Stimulated activated CD8-positive, alpha-beta memory T cell treated with anti-CD3 and anti-CD28 coated beads, Interleukin-7, amount 100 ng/mL, for 48 hours (primary cell): ENCODE results near the gene EPM2A.
"Not testable (repeated sequence)": the region's sequence is repeated elsewhere in the genome, so short reads cannot be mapped to it uniquely, and the experiment has no call there.

Source experiments
- DNase-seq, 2 donors: peaks; one replicate each; pipeline ENCODE4 v3.0.0-alpha.2; 2020; ENCODE audit warnings: low read depth in 1 of 2; ENCODE audit errors: extremely low read depth in 1 of 2

The EPM2A gene

DNA sequence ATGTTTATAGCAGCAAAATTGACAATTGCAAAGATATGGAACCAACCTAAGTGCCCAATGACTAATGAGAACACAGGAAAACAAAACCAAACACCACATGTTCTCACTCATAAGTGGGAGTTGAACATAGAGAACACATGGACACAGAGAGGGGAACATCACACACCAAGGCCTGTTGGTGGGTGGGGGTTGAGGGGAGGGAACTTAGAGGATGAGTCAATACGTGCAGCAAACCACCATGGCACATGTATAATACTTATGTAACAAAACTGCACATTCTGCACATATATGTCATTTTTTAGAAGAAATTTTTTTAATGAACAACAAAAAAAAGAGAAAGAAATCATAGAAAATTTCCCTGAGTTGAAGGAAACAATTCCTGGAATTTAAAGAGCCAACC, 3.9 kb downstream of the EPM2A start:
- DNase-seq = peak in 1 of 2 donors; percentile 10

DNA sequence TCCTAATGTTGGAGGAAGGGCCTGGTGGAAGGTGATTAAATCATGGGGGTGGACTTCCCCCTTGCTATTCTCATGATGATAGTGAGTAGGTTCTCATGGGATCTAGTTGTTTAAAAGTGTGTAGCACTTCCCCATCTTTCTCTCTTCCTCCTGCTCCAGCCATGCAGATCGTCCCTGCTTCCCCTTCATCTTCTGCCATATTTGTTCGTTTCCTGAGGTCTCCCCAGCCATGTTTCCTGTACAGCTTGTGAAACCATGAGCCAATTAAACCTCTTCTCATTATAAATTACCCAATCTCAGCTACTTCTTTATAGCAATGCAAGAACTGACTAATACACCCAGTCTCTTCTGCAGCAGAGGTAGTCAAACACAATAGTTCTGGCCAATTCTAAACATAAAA, 5.4 kb downstream of the EPM2A start:
- no peak for DNase-seq

DNA sequence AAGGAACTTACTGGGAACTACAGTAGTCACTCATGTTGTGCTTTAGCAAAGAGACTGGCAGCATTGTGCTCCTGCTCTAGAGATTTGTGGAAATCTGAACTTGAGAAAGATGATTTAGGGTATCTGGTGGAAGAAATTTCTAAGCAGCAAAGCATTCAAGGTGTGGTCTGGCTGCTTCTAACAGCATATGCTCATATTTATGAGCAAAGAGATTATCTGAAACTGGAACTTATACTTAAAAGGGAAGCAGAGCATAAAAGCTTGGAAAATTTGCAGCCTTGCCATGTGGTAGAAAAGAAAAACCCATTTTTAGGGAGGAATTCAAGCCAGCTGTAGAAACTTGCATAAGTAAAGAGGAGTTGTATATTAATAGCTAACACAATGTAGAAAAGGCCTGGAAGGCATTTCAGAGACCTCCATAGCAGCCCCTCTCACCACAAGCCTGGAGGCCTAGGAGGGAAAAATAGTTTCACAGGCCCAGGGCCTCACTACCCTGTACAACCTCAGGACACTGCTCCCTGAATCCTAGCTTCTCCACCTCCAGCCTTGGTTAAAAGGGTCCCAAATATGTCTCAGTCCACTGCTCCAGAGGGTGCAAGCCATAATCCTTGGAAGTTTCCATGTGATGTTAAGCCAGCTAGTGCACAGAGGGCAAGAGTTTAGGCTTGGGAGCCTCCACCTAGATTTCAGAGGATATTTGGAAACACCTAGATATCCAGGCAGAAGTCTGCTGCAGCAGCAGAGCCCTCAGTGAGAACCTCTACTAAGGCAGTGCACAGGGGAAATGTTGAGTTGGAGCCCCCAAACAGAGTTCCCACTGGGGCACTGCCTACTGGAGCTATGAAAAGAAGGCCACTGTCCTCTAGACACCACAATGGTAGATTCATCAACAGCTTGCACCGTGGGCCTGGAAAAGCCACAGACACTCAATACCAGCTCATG, 6.6 kb downstream of the EPM2A start:
- no peak for DNase-seq

DNA sequence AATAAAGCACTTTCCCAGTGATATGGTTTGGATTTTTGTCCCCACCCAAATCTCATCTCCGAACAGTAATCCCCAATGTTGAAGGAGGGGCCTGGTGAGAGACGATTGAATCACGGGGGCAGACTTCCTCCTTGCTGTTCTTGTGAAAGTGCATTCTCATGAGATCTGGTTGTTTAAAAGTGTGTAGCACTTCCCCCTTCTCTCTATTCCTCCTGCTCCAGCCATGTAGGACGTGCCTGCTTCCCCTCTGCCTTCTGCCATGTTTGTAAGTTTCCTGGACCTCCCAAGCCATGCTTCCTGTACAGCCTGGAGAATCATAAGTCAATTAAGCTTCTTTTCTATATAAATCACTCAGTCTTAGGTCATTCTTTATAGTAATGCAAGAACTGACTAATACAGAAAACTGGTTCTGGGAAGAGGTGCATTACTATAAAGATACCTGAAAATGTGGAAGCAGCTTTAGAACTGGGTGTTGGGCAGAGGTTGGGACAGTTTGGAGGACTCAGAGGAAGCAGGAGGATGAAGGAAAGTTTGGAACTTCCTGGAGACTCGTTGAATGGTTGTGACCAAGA, 7.4 kb downstream of the EPM2A start:
- no peak for DNase-seq

DNA sequence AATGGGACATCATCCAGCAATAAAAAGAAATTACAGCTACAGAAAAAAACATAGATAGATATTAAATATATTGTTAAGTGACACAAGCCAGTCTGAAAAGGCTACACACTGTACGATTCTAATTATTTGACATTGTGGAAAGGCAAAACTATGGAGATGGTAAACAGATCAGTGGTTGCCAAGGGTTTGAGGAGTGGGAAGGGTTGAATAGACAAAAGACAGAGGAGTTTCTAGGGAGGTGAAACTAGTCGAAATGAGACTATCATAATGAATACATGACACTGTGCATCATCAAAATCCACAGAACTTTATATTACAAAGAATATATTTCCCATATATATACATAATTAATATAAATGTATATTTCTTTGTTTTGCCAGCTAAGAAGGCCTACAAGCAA, 9.8 kb downstream of the EPM2A start:
- DNase-seq = no peak

DNA sequence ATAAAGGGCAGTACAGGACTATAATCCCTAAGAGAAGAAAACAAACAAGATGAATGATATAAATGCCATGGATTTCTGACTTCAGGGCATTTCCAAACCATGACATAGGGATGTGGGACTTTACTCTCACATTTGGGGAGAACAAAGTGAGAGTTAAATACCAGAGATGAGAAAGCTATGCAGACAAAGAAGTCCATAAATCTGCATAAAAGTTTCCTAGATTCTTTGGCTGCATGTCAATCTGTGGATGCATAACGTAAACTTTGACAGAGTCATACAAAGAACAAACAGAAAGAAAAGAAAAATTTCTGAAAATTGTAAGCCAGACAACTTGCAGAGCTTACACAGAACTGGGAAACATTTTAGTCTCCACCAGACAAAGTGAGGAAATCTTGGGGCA, 11.7 kb downstream of the EPM2A start:
- no peak for DNase-seq

DNA sequence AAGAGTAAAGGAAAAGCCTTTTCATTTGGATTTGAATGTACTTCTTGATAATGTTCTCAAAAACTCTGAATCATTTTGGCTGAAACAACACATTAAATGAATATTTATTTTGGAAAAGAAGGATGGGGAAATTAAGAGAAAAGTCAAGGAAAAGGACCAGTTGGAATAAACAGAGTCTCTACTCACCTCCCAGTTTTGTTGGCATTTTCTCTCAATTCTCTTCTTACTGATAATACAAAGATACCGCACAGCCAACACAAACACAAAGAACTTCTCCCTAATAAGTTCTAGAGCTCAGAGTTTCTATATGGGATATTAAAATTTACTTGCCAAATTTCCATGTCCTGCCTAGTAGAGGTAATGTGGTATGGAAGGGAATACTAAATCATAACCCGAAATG, 13.1 kb downstream of the EPM2A start:
- DNase-seq = no peak

DNA sequence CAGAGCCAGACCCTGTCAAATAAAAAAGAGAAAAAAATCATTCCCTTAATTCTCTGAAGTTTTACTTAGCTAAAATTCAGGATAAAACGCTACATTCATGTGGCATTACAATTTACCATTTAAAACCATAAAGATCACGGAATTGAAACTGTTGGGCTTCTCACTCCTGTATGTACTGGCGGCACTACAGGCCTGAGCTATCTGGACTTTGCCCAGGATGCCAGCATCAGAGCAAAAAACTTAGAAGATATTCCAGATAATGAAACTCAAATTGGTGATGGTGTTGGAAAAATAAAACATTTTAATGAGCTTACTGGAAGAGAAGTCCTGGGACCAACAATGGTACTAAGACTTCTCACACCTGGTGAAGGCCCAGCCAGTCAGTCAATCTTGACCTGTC, 14.2 kb downstream of the EPM2A start:
- no peak for DNase-seq

DNA sequence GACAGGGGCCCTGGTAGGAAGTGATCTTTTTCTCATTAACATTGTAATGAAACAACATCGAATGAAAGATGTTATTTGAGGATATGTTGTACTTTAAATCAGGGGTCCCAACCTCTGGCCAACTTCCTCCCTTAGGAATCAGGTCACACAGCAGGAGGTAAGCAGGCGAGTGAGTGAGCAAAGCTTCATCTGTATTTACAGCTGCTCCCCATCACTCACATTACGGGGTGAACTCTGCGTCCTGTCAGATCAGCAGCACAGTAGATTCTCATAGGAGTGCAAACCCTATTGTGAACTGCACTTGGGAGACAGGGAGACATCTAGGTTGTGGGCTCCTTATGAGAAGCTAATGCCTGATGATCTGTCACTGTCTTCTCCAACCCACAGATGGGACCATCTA, 19.9 kb downstream of the EPM2A start:
- DNase-seq = no peak

DNA sequence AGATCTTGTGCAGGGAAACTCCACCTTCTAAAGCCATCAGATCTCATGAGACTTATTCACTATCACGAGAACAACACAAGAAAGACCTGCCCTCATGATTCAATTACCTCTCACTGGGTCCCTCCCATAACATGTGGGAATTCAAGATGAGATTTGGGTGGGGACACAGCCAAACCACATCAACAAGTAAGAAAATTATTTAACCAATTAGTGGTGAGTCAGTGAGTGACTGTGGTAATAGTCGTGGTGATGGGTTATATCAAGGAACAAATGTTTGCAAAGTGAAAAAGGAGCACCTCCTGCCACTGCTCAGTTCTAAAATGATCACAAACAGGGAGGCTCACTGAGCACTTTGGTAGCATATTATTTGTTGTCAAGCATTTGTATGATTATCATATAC, 20.6 kb downstream of the EPM2A start:
- no peak for DNase-seq

DNA sequence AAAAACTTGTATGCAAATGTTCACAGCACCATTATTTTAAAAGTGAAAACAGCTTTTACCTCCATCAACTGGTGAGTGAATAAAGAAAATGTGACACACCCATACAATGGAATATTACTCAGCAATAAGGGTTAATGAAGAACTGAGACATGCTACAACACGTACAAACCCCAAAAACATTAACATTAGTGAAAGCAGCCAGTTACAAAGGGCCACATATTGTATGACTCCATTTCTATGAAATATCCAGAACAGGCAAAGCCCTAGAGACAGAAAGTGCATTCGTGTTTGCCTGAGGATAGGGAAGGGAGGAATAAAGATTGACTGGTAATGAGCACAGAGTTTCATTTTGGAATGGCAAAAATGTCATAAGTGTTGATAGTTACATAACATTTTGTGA, 21.5 kb downstream of the EPM2A start:
- no peak for DNase-seq

DNA sequence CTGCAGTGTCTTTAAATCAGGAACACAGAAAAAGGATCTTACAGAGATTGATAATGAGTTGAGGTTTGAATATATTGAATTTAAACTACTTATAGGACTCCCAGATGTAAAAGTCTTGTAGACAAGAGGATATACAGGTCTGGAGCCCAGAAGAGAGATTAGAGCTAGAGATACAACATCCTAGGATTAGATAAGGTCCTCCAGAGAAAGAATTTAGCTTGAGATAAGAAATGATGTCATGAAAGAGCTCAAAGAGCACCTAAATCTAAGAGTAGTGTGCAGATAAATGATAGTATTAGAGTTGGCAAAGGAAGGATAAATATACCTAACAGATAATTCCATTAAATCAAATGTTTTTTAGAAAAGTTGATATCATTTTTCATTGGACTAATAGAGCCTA, 23.9 kb downstream of the EPM2A start:
- no peak for DNase-seq

DNA sequence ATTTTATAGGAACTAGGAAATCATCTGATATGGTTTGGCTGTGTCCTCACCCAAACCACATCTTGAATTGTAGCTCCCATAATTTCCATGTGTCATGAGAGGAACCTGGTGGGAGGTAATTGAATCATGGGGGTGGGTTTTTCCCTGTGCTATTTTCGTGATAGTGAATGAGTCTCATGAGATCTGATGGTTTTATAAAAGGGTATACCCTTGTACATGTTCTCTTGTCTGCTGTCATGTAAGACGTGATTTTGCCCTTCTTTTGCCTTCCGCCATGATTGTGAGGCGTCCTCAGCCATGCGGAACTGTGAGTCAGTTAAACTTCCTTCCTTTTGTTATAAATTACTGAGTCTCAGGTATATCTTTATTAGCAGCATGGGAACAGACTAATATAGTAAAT, 27.9 kb downstream of the EPM2A start:
- DNase-seq = no peak

DNA sequence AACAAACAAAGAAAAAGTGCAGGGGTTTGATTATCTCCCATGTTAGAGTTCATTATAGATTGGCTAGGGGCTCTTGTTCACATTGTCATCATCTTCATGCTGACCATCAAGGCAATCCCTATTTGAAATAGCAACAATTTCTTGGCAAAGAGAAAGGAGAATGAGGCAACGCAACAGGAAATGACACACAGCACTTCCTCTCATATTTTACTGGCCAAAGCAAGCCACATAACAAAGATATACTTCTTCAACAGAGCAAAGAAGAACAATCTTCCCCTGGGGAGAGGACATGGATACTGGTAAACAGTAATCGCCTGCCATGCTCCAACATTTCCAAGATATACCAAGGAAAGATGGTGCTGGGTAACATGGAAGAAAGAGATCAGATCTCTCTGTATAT, 29.8 kb downstream of the EPM2A start:
- DNase-seq = no peak

DNA sequence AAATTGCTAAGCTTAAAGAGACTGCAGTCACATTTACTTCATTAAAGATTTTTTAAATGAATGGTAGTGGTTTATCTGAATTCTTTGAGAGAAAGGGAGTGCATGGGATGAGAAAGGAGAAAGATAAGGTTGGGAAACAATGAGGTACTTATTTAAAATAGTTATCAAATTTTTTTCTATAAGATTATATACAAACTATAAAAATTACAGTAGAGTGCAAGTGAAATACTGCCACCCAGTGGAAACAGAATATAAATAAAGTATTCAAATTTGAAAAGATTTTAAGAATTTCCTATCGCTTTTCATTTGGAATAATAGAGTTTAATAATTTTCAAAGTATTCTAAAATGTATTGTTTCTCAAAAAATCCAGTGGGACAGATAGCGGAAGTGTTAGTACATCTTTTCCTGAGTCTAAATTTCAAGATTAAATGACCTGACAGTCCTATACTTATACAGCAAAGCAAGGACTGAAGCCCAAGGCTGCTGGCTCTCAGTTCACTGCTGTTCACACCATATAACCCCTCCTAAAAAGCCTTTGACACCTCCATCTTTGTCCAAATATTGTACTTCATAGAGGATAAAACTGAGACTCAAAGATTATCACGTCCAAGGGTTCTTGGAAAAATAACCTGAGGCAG, 31.1 kb downstream of the EPM2A start:
- DNase-seq = no peak

DNA sequence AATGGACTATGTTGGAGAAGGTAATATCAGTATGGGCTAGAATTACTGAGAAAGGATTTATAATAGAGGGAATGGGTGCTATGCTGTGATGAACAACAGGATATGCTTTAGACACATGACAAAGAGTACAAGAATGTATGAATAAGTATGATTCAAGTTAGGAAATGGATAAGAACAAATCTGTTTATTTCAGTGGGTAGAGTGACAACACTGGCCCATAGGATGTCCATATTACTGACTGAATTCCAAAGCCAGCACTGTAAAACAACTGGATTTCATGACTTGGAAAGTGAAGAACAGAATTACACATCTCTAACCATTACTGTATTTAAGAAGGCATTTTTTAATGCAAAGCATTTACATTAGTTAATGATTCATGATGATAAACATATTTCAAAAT, 35.9 kb downstream of the EPM2A start:
- DNase-seq = no peak

DNA sequence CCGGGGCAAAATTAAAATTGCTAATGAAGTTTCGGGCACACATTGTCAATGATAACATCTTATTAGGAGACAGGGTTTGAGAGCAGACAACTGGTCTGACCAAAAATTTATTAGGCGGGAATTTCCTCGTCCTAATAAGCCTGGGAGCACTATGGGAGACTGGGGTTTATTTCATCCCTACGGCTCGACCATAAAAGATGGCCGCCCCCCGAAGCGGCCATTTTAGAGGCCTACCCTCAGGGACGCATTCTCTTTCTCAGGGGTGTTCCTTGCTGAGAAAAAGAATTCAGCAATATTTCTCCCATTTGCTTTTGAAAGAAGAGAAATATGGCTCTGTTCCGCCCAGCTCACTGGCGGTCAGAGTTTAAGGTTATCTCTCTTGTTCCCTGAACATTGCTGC, 37.9 kb downstream of the EPM2A start:
- DNase-seq = not testable (repeated sequence)

DNA sequence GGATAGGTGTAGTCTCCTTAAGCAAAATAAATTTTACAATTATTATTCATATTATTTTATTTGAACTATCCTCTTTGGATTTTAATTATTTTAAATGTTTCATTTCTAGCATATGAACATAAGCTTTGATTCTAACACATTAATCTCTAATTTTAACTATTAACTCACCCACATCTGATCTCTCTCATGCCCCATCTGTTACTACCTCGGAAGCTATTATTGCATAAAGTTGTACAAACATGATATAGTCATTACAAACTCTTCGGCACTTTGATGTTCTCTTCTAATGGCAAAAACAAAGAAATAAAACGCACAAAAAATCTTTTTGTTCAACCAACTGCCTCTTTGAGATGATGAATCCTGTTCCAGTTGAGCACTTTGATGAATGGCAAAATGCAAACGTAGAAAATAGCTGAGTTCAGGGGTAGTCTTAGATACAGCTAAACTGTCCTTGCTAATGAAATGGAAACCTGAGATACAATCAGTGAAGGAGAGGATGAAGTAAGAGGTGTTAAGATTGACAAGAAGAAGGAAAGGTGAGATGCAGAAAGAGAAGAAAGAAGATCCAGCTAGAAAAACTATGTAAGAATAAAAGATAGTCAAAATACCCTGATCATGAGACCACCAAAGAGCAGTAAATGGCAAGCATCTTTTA, 41.1 kb downstream of the EPM2A start:
- no peak for DNase-seq

DNA sequence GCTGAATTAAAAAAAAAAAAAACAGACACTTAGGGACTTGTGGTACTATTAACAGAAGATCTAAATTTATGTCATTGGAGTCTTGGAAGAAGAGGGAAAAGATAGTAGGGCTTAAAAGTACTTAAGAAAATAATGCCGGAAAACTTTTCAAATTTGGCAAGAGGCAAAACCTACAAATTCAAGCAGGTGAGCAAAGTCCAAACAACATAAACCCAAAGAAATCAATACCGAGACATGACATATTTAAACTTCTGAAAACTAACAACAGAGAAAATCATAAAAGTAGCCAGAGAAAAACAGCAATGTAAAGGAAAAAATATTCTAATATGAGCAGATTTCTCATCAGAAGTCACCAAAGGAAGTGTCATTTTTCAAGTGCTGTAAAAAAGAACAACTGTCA, 44.4 kb downstream of the EPM2A start:
- no peak for DNase-seq

DNA sequence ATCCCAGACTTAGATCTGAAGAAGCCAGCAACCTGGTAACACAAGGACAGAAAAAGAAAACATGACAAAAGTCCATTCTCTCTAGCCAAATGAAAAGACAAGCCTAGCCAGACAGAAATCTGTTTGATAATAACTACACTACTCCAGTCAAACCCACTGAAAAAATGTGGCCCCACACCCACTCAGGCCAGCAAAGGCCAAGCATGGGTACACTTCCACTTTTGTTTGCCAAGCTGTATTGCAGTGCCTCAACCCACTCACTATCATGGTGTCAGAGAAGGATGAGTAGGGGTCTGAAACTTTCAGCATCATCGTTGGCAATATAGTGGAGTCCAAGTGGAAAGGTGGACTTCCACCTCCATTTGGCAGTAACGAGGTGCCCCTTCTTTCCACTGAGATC, 45.8 kb downstream of the EPM2A start:
- no peak for DNase-seq

DNA sequence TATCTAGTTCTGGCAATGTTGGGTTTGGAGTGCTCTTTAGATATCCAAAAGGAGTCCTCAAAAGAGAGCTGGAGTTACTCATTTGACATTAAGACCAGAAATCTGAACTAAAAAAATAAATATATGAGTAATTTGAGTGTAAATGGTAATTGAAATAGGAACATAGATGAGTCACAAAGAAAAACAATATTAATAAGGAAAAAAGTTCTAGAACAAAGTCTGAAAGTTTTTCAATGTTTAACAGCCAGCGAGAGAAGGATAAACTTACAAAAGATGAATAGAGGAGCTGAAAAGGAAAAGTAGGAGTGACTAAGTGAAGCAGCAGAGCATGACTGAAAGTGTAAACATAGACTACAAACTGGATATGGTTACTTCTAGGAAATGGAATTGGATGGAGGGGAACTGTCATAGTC, 46.8 kb downstream of the EPM2A start:
- DNase-seq = no peak

DNA sequence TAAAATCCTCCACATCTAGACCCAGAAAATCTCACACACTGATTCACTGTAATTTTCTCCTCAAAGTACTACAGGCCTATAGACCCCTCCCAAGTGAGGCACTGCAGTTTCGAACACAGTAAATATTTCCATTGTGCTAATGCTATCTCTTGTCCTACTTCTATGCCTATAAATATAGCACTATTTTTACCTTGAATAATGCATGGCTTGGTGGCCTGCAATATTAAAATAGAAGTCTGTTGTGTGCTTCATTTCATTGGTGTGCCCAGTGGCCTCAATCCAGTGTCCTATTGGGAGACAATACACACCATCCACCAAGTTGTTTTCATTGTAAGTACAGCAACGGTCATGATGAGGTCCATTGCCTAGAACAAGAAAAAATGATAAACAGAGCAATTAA, 49.4 kb downstream of the EPM2A start:
- no peak for DNase-seq
